ENCODE results near the gene RGS14. TPM values are rescaled to one million over a fixed set of nuclear protein-coding genes. Genes with fewer than 3 reads are reported as not detected.

RGS14 gene
- total RNA-seq, 1 experiment from 2014 or later = 22.6 TPM

GRCh38 chr5:177332031-177332895 is 25.5 kb upstream of the RGS14 start:
- Histone ChIP-seq H3K27ac (ENCODE audit: low read length) (no peak overlapping the region), H3K79me2 (ENCODE audit: low read length) (no peaks in the 10 kb centered on the region), H3K9ac (ENCODE audit: low read length) (no peak overlapping the region), H3K27me3 (ENCODE audit: low read length) (no peaks in the 10 kb centered on the region), H4K20me1 (ENCODE audit: insufficient read depth, low read depth, low read length) (peaks cover 5% of the 10 kb centered on the region; the same call in 1 of the 2 replicates), H3K9me3 (ENCODE audit: low read length) (no peaks in the 10 kb centered on the region), H2AFZ (ENCODE audit: low read length) (no peak overlapping the region), H3K4me1 (ENCODE audit: low read length) (no peaks in the 10 kb centered on the region), H3K4me2 (ENCODE audit: low read depth, low read length, poor library complexity, severe bottlenecking) (no peak overlapping the region), H3K9me2 (replicated peaks; ENCODE audit: insufficient read depth, low read length) (no peaks in the 10 kb centered on the region), H3K36me3 (ENCODE audit: insufficient read depth, low read length) (peaks cover 11% of the 10 kb centered on the region; the same call in 1 of the 2 replicates), H3K4me3 (ENCODE audit: low read length) (no peak overlapping the region)
- no peak for DNase-seq

- Histone ChIP-seq H3K36me3 (ENCODE audit: insufficient read depth, low read length) (peaks cover 11% of the 10 kb centered on the region; the same call in 1 of the 2 replicates), H3K27me3 (ENCODE audit: low read length) (no peaks in the 10 kb centered on the region), H3K9me3 (ENCODE audit: low read length) (no peaks in the 10 kb centered on the region), H4K20me1 (ENCODE audit: insufficient read depth, low read depth, low read length) (peaks cover 5% of the 10 kb centered on the region; the same call in 1 of the 2 replicates), H3K79me2 (ENCODE audit: low read length) (no peaks in the 10 kb centered on the region), H3K9ac (ENCODE audit: low read length) (no peak overlapping the region), H3K4me2 (ENCODE audit: low read depth, low read length, poor library complexity, severe bottlenecking) (no peak overlapping the region), H2AFZ (ENCODE audit: low read length) (no peak overlapping the region), H3K4me1 (ENCODE audit: low read length) (no peaks in the 10 kb centered on the region), H3K27ac (ENCODE audit: low read length) (no peak overlapping the region), H3K9me2 (replicated peaks; ENCODE audit: insufficient read depth, low read length) (no peaks in the 10 kb centered on the region), H3K4me3 (ENCODE audit: low read length) (no peak overlapping the region)
- no peak for DNase-seq
Observed at GRCh38 chr5:177332896-177333260, 24.8 kb upstream of the RGS14 start.

DNA sequence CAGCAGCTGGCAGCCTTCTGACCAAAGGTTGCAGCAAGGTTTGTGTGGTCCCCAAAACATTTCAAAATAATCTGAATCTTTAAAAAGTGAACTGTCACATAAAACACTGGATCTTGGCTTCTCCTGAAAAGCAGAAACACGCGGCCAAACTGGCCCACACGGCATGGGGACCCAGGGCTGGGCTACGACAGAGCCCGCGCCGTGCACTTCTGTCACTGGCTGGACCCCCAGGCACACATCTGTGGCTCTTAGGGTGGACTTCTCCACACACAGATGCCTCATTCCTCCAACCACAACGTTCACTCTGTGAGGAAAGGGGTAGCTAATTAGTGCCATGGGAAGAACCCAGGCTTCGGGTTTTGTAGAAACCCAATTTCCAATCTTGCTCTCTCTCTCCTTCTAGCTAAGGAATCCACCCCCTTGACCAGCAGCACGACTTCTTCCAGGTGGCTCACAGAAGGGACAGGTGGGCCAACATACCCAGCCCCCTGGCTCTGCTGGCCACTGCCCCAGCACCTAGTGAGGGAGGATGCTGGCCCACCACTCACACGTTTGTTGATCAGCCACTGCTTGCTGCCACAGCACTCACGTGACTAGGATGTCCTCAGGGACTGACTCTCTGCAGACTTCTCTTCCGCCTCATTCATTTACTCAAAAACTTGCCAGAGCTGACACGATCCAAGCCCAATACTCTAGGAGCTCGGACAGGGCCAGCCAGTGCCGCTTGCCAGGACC is 24.1 kb upstream of the RGS14 start:
- no peak overlapping the region for H3K27ac ChIP-seq (ENCODE audit: low read length)
- H3K27me3 ChIP-seq (ENCODE audit: low read length) = no peaks in the 10 kb centered on the region
- H3K4me3 ChIP-seq (ENCODE audit: low read length) = no peak overlapping the region
- no peak overlapping the region for H3K4me2 ChIP-seq (ENCODE audit: low read depth, low read length, poor library complexity, severe bottlenecking)
- no peak for DNase-seq
- no peaks in the 10 kb centered on the region for H3K79me2 ChIP-seq (ENCODE audit: low read length)
- no peaks in the 10 kb centered on the region for H3K9me3 ChIP-seq (ENCODE audit: low read length)
- no peak overlapping the region for H3K9ac ChIP-seq (ENCODE audit: low read length)
- H3K36me3 ChIP-seq (ENCODE audit: insufficient read depth, low read length) = peaks cover 11% of the 10 kb centered on the region; the same call in 1 of the 2 replicates
- peaks cover 5% of the 10 kb centered on the region; the same call in 1 of the 2 replicates for H4K20me1 ChIP-seq (ENCODE audit: insufficient read depth, low read depth, low read length)
- no peaks in the 10 kb centered on the region for H3K4me1 ChIP-seq (ENCODE audit: low read length)
- no peaks in the 10 kb centered on the region for H3K9me2 ChIP-seq (replicated peaks; ENCODE audit: insufficient read depth, low read length)
- no peak overlapping the region for H2AFZ ChIP-seq (ENCODE audit: low read length)

- H3K79me2 ChIP-seq (ENCODE audit: low read length) = peaks cover 4% of the 10 kb centered on the region; the same call in 1 of the 2 replicates
- no peak overlapping the region for H2AFZ ChIP-seq (ENCODE audit: low read length)
- peaks cover 6% of the 10 kb centered on the region; the same call in 1 of the 2 replicates for H4K20me1 ChIP-seq (ENCODE audit: insufficient read depth, low read depth, low read length)
- no peaks in the 10 kb centered on the region for H3K9me2 ChIP-seq (replicated peaks; ENCODE audit: insufficient read depth, low read length)
- H3K36me3 ChIP-seq (ENCODE audit: insufficient read depth, low read length) = peaks cover 11% of the 10 kb centered on the region; the same call in 1 of the 2 replicates
- H3K4me3 ChIP-seq (ENCODE audit: low read length) = no peak overlapping the region
- H3K9ac ChIP-seq (ENCODE audit: low read length) = no peak overlapping the region
- no peaks in the 10 kb centered on the region for H3K9me3 ChIP-seq (ENCODE audit: low read length)
- no peak for DNase-seq
- H3K27ac ChIP-seq (ENCODE audit: low read length) = no peak overlapping the region
- no peaks in the 10 kb centered on the region for H3K4me1 ChIP-seq (ENCODE audit: low read length)
- no peaks in the 10 kb centered on the region for H3K27me3 ChIP-seq (ENCODE audit: low read length)
- no peak overlapping the region for H3K4me2 ChIP-seq (ENCODE audit: low read depth, low read length, poor library complexity, severe bottlenecking)
Observed at GRCh38 chr5:177334155-177334551, 23.6 kb upstream of the RGS14 start.

- no peak for DNase-seq
- Histone ChIP-seq H4K20me1 (ENCODE audit: insufficient read depth, low read depth, low read length) (peaks cover 9% of the 10 kb centered on the region; the same call in 1 of the 2 replicates), H3K36me3 (ENCODE audit: insufficient read depth, low read length) (peaks cover 11% of the 10 kb centered on the region; the same call in 1 of the 2 replicates)
Observed at GRCh38 chr5:177334781-177335700, 22.7 kb upstream of the RGS14 start.

DNA sequence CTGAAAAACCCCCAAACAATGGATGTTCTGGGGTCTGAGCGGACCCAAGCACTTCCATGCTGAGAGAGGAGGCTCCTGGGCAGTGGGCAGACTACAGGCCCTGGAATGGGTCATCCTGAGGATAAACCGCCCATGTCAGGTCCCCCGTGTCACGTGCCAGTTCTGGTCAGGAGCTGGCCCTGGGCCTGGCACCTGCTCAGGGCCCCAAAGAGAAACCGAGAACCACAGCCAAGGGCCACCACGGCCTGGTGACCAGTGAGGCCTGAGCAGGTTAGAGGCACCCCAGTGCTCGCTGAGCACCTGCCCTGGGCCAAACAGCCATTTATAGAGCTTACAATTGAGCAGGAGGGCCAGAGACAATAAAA is 22.0 kb upstream of the RGS14 start:
- no peak overlapping the region for H3K9ac ChIP-seq (ENCODE audit: low read length)
- peaks cover 11% of the 10 kb centered on the region; the same call in 1 of the 2 replicates for H3K36me3 ChIP-seq (ENCODE audit: insufficient read depth, low read length)
- H3K9me3 ChIP-seq (ENCODE audit: low read length) = no peaks in the 10 kb centered on the region
- DNase-seq = no peak
- H2AFZ ChIP-seq (ENCODE audit: low read length) = no peak overlapping the region
- no peak overlapping the region for H3K27ac ChIP-seq (ENCODE audit: low read length)
- H3K4me1 ChIP-seq (ENCODE audit: low read length) = no peaks in the 10 kb centered on the region
- no peaks in the 10 kb centered on the region for H3K27me3 ChIP-seq (ENCODE audit: low read length)
- H3K4me2 ChIP-seq (ENCODE audit: low read depth, low read length, poor library complexity, severe bottlenecking) = no peak overlapping the region
- H3K9me2 ChIP-seq (replicated peaks; ENCODE audit: insufficient read depth, low read length) = no peaks in the 10 kb centered on the region
- no peak overlapping the region for H3K4me3 ChIP-seq (ENCODE audit: low read length)
- peaks cover 9% of the 10 kb centered on the region; the same call in 1 of the 2 replicates for H4K20me1 ChIP-seq (ENCODE audit: insufficient read depth, low read depth, low read length)
- H3K79me2 ChIP-seq (ENCODE audit: low read length) = peaks cover 15% of the 10 kb centered on the region

More at GRCh38 chr5:177334781-177335700, 22.7 kb upstream of the RGS14 start:
- H3K27me3 ChIP-seq (ENCODE audit: low read length) = no peaks in the 10 kb centered on the region
- H3K9me3 ChIP-seq (ENCODE audit: low read length) = no peaks in the 10 kb centered on the region
- no peaks in the 10 kb centered on the region for H3K9me2 ChIP-seq (replicated peaks; ENCODE audit: insufficient read depth, low read length)
- H3K9ac ChIP-seq (ENCODE audit: low read length) = no peak overlapping the region
- H2AFZ ChIP-seq (ENCODE audit: low read length) = no peak overlapping the region
- no peak overlapping the region for H3K27ac ChIP-seq (ENCODE audit: low read length)
- H3K79me2 ChIP-seq (ENCODE audit: low read length) = peaks cover 13% of the 10 kb centered on the region
- no peak overlapping the region for H3K4me2 ChIP-seq (ENCODE audit: low read depth, low read length, poor library complexity, severe bottlenecking)
- no peaks in the 10 kb centered on the region for H3K4me1 ChIP-seq (ENCODE audit: low read length)
- no peak overlapping the region for H3K4me3 ChIP-seq (ENCODE audit: low read length)

DNA sequence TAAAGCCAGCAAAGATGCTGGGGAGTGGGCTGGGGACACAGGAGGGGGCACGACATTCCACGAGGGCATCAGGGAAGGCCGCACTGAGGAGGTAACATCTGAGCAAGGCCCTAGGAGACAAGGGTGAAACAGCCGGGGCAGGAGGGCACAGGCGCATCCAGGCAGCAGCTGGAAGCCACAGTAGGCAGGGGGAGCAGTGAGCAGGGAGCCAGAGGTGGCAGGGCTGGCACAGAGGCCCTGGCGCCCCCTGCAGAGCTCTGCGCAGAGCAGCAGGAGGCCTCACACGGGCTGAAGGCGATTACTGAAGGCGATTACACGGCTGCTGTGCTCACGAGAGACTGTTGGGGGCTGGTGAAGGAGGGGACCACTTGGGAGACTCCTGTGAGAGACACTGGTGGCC is 21.6 kb upstream of the RGS14 start:
- no peak overlapping the region for H3K4me2 ChIP-seq (ENCODE audit: low read depth, low read length, poor library complexity, severe bottlenecking)
- peaks cover 9% of the 10 kb centered on the region; the same call in 1 of the 2 replicates for H4K20me1 ChIP-seq (ENCODE audit: insufficient read depth, low read depth, low read length)
- no peak overlapping the region for H3K27ac ChIP-seq (ENCODE audit: low read length)
- H3K9ac ChIP-seq (ENCODE audit: low read length) = no peak overlapping the region
- no peak overlapping the region for H3K4me3 ChIP-seq (ENCODE audit: low read length)
- no peaks in the 10 kb centered on the region for H3K4me1 ChIP-seq (ENCODE audit: low read length)
- H3K9me3 ChIP-seq (ENCODE audit: low read length) = no peaks in the 10 kb centered on the region
- H3K79me2 ChIP-seq (ENCODE audit: low read length) = peaks cover 15% of the 10 kb centered on the region
- peak; percentile 83 for DNase-seq
- no peaks in the 10 kb centered on the region for H3K27me3 ChIP-seq (ENCODE audit: low read length)
- H3K36me3 ChIP-seq (ENCODE audit: insufficient read depth, low read length) = peaks cover 11% of the 10 kb centered on the region; the same call in 1 of the 2 replicates
- H2AFZ ChIP-seq (ENCODE audit: low read length) = no peak overlapping the region
- no peaks in the 10 kb centered on the region for H3K9me2 ChIP-seq (replicated peaks; ENCODE audit: insufficient read depth, low read length)

All from Karpas-422 (cell line).